WTC11 (cell line): Measurements from ENCODE around the gene GRAMD2B. TPM values are rescaled to one million over a fixed set of nuclear protein-coding genes. Genes with fewer than 3 reads are reported as not detected.

Source experiments
- ATAC-seq: fragments of 200-7000 bp; cut with Tn5 transposase; 2 replicates; pipeline ENCODE4 v1.10.0; 2021; ENCODE audit warnings: mild to moderate bottlenecking, moderate library complexity
- CTCF ChIA-PET: fragments of 300-600 bp; sonication (Branson Sonifier 250); formaldehyde crosslinking; loops from one replicate; lab custom pipeline; 2021; ENCODE audit warnings: antibody characterized with exemption; lab: Charles Lee
- POLR2A ChIA-PET: fragments of 350-600 bp; sonication (Branson Sonifier 250); formaldehyde crosslinking; loops from one replicate; lab custom pipeline; 2021; ENCODE audit warnings: antibody characterized with exemption; lab: Charles Lee
- DNase-seq: peaks from one replicate; pipeline ENCODE4 v3.0.0; 2021; ENCODE audit warnings: low spot score
- H3K27ac Mint-ChIP-seq: 2 replicates; pipeline ENCODE4 v1.8.0; 2021; ENCODE audit warnings: mixed read lengths
- H3K27me3 Mint-ChIP-seq: 2 replicates; pipeline ENCODE4 v1.8.0; 2021; ENCODE audit warnings: low read depth, mild to moderate bottlenecking, moderate library complexity, mixed read lengths
- H3K36me3 Mint-ChIP-seq: 2 replicates; pipeline ENCODE4 v1.8.0; 2021; ENCODE audit warnings: mixed read lengths
- H3K4me1 Mint-ChIP-seq: 2 replicates; pipeline ENCODE4 v1.8.0; 2022; ENCODE audit warnings: mixed read lengths
- H3K4me3 Mint-ChIP-seq: 2 replicates; pipeline ENCODE4 v1.8.0; 2021; ENCODE audit warnings: mild to moderate bottlenecking, moderate library complexity, mixed read lengths
- H3K9me3 Mint-ChIP-seq: 2 replicates; pipeline ENCODE4 v1.8.0; 2021; ENCODE audit warnings: mixed read lengths
- CBFB ChIP-seq: sonication (generic); formaldehyde crosslinking; IDR thresholded peaks from 2 replicates; pipeline ENCODE4 v1.8.1; 2022; ENCODE audit warnings: mild to moderate bottlenecking, low read depth, missing genetic modification reagents
- CREM ChIP-seq: sonication (generic); formaldehyde crosslinking; IDR thresholded peaks from 2 replicates; pipeline ENCODE4 v1.8.1; 2022; ENCODE audit warnings: mild to moderate bottlenecking, missing genetic modification reagents, moderate library complexity
- ETV6 ChIP-seq: sonication (generic); formaldehyde crosslinking; IDR thresholded peaks from 2 replicates; pipeline ENCODE4 v1.8.1; 2022; ENCODE audit warnings: mild to moderate bottlenecking, missing genetic modification reagents
- HMGXB4 ChIP-seq: sonication (generic); formaldehyde crosslinking; IDR thresholded peaks from 2 replicates; pipeline ENCODE4 v1.8.1; 2023; ENCODE audit warnings: mild to moderate bottlenecking, moderate library complexity, missing genetic modification reagents
- KAT7 ChIP-seq: sonication (generic); formaldehyde crosslinking; IDR thresholded peaks from 2 replicates; pipeline ENCODE4 v1.8.1; 2023; ENCODE audit warnings: missing genetic modification reagents, mild to moderate bottlenecking, borderline replicate concordance
- RELA ChIP-seq: sonication (generic); formaldehyde crosslinking; IDR thresholded peaks from 2 replicates; pipeline ENCODE4 v1.8.1; 2022; ENCODE audit warnings: missing genetic modification reagents, mild to moderate bottlenecking, borderline replicate concordance
- SMAD3 ChIP-seq: sonication (generic); formaldehyde crosslinking; IDR thresholded peaks from 2 replicates; pipeline ENCODE4 v1.8.0; 2022; ENCODE audit warnings: missing genetic modification reagents, mild to moderate bottlenecking, borderline replicate concordance
- SMAD4 ChIP-seq: sonication (generic); formaldehyde crosslinking; IDR thresholded peaks from 2 replicates; pipeline ENCODE4 v1.8.0; 2022; ENCODE audit warnings: mild to moderate bottlenecking, missing genetic modification reagents
- SOX15 ChIP-seq: fragments of 250-450 bp; sonication (Bioruptor Pico); IDR thresholded peaks from 2 replicates; pipeline ENCODE4 v1.9.0; 2021; ENCODE audit warnings: mild to moderate bottlenecking
- ZNF219 ChIP-seq: sonication (generic); formaldehyde crosslinking; IDR thresholded peaks from 2 replicates; pipeline ENCODE4 v1.8.0; 2023; ENCODE audit warnings: missing genetic modification reagents, mild to moderate bottlenecking, borderline replicate concordance
- ZNF232 ChIP-seq: sonication (generic); formaldehyde crosslinking; IDR thresholded peaks from 2 replicates; pipeline ENCODE4 v1.8.0; 2022; ENCODE audit warnings: mild to moderate bottlenecking, missing genetic modification reagents
- ZNF263 ChIP-seq: sonication (generic); formaldehyde crosslinking; IDR thresholded peaks from 2 replicates; pipeline ENCODE4 v1.8.1; 2022; ENCODE audit warnings: low read depth, mild to moderate bottlenecking, moderate library complexity, missing genetic modification reagents
- ZNF317 ChIP-seq: sonication (generic); formaldehyde crosslinking; IDR thresholded peaks from 2 replicates; pipeline ENCODE4 v1.8.1; 2023; ENCODE audit warnings: low read depth, mild to moderate bottlenecking, moderate library complexity, missing genetic modification reagents, borderline replicate concordance
- total RNA-seq: library from RNA; stranded (reverse); gene quantifications from 3 replicates; pipeline ENCODE4 v1.2.3, GENCODE V29; 2021
- TF ChIP-seq, protein P1 (sequence below): sonication (generic); formaldehyde crosslinking; IDR thresholded peaks from 2 replicates; pipeline ENCODE4 v1.8.0; 2023; ENCODE audit warnings: missing genetic modification reagents, mild to moderate bottlenecking, borderline replicate concordance
- TF ChIP-seq, protein P2 (sequence below): fragments of 250-450 bp; sonication (Bioruptor Pico); IDR thresholded peaks from 2 replicates; pipeline ENCODE4 v1.9.0; 2021; ENCODE audit warnings: mild to moderate bottlenecking, borderline replicate concordance
- TF ChIP-seq, protein P3 (sequence below): sonication (generic); formaldehyde crosslinking; IDR thresholded peaks from 2 replicates; pipeline ENCODE4 v1.8.0; 2022; ENCODE audit warnings: missing genetic modification reagents
- TF ChIP-seq, protein P4 (sequence below): sonication (generic); formaldehyde crosslinking; IDR thresholded peaks from 2 replicates; pipeline ENCODE4 v1.8.1; 2022; ENCODE audit warnings: low read depth, missing genetic modification reagents, borderline replicate concordance

Gene GRAMD2B
- total RNA-seq, 1 experiment from 2014 or later: 11.6 TPM

DNA sequence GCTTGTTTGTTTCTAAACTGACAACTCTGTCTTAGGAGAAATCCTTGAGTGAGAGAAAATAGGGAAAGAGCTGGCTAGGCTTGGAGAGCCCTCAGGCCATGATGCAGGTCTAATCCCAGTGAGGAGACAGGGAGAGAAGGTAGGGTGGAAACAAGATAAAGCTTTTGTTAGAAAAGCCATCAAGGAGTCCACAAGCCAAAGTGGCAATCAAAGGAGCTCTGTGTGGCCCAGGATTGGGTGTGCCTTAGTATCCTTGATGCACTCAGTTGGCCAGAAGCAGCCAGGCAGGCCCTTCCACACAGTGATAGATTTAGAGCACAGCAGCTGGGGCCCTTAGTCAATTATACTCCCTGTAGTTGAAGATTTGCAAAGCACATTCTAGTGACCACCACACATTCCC is 97.9 kb downstream of the GRAMD2B start:
- ATAC-seq (no peak), DNase-seq (no peak)
- CTCF ChIA-PET: interaction anchor here (1.5 to 1.8 kb wide), 2 partner anchors 18 to 21 kb away, joined by 6 to 7 read pairs; no protein-coding TSS in a partner anchor
- 0 out of 2 replicates have a peak, but pooled peaks cover 3% of the 10 kb centered on the region for H3K9me3 Mint-ChIP-seq
- H3K4me3 Mint-ChIP-seq: no peak overlapping the region
- POLR2A ChIA-PET: no interaction called here
- H3K4me1 Mint-ChIP-seq: peaks cover 14% of the 10 kb centered on the region
- H3K36me3 Mint-ChIP-seq: no peaks in the 10 kb centered on the region
- H3K27me3 Mint-ChIP-seq: no peaks in the 10 kb centered on the region
- no peak overlapping the region for H3K27ac Mint-ChIP-seq
- TF ChIP-seq, protein P1, sequence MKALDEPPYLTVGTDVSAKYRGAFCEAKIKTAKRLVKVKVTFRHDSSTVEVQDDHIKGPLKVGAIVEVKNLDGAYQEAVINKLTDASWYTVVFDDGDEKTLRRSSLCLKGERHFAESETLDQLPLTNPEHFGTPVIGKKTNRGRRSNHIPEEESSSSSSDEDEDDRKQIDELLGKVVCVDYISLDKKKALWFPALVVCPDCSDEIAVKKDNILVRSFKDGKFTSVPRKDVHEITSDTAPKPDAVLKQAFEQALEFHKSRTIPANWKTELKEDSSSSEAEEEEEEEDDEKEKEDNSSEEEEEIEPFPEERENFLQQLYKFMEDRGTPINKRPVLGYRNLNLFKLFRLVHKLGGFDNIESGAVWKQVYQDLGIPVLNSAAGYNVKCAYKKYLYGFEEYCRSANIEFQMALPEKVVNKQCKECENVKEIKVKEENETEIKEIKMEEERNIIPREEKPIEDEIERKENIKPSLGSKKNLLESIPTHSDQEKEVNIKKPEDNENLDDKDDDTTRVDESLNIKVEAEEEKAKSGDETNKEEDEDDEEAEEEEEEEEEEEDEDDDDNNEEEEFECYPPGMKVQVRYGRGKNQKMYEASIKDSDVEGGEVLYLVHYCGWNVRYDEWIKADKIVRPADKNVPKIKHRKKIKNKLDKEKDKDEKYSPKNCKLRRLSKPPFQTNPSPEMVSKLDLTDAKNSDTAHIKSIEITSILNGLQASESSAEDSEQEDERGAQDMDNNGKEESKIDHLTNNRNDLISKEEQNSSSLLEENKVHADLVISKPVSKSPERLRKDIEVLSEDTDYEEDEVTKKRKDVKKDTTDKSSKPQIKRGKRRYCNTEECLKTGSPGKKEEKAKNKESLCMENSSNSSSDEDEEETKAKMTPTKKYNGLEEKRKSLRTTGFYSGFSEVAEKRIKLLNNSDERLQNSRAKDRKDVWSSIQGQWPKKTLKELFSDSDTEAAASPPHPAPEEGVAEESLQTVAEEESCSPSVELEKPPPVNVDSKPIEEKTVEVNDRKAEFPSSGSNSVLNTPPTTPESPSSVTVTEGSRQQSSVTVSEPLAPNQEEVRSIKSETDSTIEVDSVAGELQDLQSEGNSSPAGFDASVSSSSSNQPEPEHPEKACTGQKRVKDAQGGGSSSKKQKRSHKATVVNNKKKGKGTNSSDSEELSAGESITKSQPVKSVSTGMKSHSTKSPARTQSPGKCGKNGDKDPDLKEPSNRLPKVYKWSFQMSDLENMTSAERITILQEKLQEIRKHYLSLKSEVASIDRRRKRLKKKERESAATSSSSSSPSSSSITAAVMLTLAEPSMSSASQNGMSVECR: no peak
- no peak for TF ChIP-seq ZNF263 (CRISPR knock-in tag)
- no peak for TF ChIP-seq ETV6
- no peak for TF ChIP-seq SMAD4 (CRISPR knock-in tag)
- no peak for TF ChIP-seq CBFB (CRISPR knock-in tag)
- no peak for TF ChIP-seq HMGXB4 (CRISPR knock-in tag)
- no peak for TF ChIP-seq SMAD3 (CRISPR knock-in tag)
- TF ChIP-seq, all 79 proteins: peak for 0

GRCh38 chr5:126523818-126524510 is 100.8 kb downstream of the GRAMD2B start:
- peaks cover 10% of the 10 kb centered on the region for H3K9me3 Mint-ChIP-seq
- H3K27me3 Mint-ChIP-seq: no peaks in the 10 kb centered on the region
- ChIA-PET POLR2A (no interaction called here), CTCF (interaction anchor here (1.1 kb wide), 1 partner anchor 24 kb away, joined by 3 read pairs; no protein-coding TSS in a partner anchor)
- peaks cover 14% of the 10 kb centered on the region for H3K4me1 Mint-ChIP-seq
- no peak overlapping the region for H3K4me3 Mint-ChIP-seq
- ATAC-seq (no peak), DNase-seq (no peak)
- no peak overlapping the region for H3K27ac Mint-ChIP-seq
- H3K36me3 Mint-ChIP-seq: no peaks in the 10 kb centered on the region
- no peak for TF ChIP-seq SOX15
- no peak for TF ChIP-seq SMAD4 (CRISPR knock-in tag)
- no peak for TF ChIP-seq ZNF232 (CRISPR knock-in tag)
- TF ChIP-seq, protein P2, sequence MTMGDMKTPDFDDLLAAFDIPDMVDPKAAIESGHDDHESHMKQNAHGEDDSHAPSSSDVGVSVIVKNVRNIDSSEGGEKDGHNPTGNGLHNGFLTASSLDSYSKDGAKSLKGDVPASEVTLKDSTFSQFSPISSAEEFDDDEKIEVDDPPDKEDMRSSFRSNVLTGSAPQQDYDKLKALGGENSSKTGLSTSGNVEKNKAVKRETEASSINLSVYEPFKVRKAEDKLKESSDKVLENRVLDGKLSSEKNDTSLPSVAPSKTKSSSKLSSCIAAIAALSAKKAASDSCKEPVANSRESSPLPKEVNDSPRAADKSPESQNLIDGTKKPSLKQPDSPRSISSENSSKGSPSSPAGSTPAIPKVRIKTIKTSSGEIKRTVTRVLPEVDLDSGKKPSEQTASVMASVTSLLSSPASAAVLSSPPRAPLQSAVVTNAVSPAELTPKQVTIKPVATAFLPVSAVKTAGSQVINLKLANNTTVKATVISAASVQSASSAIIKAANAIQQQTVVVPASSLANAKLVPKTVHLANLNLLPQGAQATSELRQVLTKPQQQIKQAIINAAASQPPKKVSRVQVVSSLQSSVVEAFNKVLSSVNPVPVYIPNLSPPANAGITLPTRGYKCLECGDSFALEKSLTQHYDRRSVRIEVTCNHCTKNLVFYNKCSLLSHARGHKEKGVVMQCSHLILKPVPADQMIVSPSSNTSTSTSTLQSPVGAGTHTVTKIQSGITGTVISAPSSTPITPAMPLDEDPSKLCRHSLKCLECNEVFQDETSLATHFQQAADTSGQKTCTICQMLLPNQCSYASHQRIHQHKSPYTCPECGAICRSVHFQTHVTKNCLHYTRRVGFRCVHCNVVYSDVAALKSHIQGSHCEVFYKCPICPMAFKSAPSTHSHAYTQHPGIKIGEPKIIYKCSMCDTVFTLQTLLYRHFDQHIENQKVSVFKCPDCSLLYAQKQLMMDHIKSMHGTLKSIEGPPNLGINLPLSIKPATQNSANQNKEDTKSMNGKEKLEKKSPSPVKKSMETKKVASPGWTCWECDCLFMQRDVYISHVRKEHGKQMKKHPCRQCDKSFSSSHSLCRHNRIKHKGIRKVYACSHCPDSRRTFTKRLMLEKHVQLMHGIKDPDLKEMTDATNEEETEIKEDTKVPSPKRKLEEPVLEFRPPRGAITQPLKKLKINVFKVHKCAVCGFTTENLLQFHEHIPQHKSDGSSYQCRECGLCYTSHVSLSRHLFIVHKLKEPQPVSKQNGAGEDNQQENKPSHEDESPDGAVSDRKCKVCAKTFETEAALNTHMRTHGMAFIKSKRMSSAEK (CRISPR knock-in tag): no peak
- no peak for TF ChIP-seq ZNF317 (CRISPR knock-in tag)
- TF ChIP-seq ZNF219 (CRISPR knock-in tag): no peak
- TF ChIP-seq RELA: no peak
- no peak for TF ChIP-seq KAT7 (CRISPR knock-in tag)
- TF ChIP-seq CREM: no peak
- TF ChIP-seq, protein P3, sequence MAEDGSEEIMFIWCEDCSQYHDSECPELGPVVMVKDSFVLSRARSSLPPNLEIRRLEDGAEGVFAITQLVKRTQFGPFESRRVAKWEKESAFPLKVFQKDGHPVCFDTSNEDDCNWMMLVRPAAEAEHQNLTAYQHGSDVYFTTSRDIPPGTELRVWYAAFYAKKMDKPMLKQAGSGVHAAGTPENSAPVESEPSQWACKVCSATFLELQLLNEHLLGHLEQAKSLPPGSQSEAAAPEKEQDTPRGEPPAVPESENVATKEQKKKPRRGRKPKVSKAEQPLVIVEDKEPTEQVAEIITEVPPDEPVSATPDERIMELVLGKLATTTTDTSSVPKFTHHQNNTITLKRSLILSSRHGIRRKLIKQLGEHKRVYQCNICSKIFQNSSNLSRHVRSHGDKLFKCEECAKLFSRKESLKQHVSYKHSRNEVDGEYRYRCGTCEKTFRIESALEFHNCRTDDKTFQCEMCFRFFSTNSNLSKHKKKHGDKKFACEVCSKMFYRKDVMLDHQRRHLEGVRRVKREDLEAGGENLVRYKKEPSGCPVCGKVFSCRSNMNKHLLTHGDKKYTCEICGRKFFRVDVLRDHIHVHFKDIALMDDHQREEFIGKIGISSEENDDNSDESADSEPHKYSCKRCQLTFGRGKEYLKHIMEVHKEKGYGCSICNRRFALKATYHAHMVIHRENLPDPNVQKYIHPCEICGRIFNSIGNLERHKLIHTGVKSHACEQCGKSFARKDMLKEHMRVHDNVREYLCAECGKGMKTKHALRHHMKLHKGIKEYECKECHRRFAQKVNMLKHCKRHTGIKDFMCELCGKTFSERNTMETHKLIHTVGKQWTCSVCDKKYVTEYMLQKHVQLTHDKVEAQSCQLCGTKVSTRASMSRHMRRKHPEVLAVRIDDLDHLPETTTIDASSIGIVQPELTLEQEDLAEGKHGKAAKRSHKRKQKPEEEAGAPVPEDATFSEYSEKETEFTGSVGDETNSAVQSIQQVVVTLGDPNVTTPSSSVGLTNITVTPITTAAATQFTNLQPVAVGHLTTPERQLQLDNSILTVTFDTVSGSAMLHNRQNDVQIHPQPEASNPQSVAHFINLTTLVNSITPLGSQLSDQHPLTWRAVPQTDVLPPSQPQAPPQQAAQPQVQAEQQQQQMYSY: no peak
- TF ChIP-seq, protein P4, sequence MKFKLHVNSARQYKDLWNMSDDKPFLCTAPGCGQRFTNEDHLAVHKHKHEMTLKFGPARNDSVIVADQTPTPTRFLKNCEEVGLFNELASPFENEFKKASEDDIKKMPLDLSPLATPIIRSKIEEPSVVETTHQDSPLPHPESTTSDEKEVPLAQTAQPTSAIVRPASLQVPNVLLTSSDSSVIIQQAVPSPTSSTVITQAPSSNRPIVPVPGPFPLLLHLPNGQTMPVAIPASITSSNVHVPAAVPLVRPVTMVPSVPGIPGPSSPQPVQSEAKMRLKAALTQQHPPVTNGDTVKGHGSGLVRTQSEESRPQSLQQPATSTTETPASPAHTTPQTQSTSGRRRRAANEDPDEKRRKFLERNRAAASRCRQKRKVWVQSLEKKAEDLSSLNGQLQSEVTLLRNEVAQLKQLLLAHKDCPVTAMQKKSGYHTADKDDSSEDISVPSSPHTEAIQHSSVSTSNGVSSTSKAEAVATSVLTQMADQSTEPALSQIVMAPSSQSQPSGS: no peak
